OCI-LY1 (cell line): ENCODE results near the gene ZNF334.

Experiments
- H2AFZ ChIP-seq: fragments of 200-600 bp; sonication (generic), shearing (Covaris generic); 2 replicates; pipeline ENCODE4 v1.6.0; 2014; ENCODE audit warnings: antibody characterized with exemption, mild to moderate bottlenecking, low read length
- H3F3A ChIP-seq: fragments of 200-600 bp; sonication (generic), shearing (Covaris generic); 2 replicates; pipeline ENCODE4 v1.6.0; 2014; ENCODE audit warnings: mild to moderate bottlenecking, antibody characterized with exemption, low read length, moderate library complexity; ENCODE audit not compliant: insufficient read depth
- H3K27ac ChIP-seq: fragments of 200-600 bp; sonication (generic); 2 replicates; pipeline ENCODE4 v1.5.1; 2014; ENCODE audit warnings: low read length, mixed run types, mild to moderate bottlenecking, low read depth; ENCODE audit not compliant: poor library complexity, severe bottlenecking
- H3K27me3 ChIP-seq: fragments of 200-600 bp; sonication (generic); 2 replicates; pipeline ENCODE4 v1.6.0; 2014; ENCODE audit warnings: antibody characterized with exemption, mild to moderate bottlenecking, low read length, moderate library complexity; ENCODE audit not compliant: insufficient read depth
- H3K36me3 ChIP-seq: fragments of 200-600 bp; sonication (generic); 2 replicates; pipeline ENCODE4 v1.6.1; 2014; ENCODE audit warnings: mild to moderate bottlenecking, antibody characterized with exemption, low read length, moderate library complexity, mixed read lengths; ENCODE audit not compliant: insufficient read depth
- H3K4me1 ChIP-seq: fragments of 200-600 bp; sonication (generic); 2 replicates; pipeline ENCODE4 v1.5.1; 2014; ENCODE audit warnings: mild to moderate bottlenecking, low read length, moderate library complexity; ENCODE audit not compliant: insufficient read depth, severe bottlenecking
- H3K4me2 ChIP-seq: fragments of 200-600 bp; sonication (generic), shearing (Covaris generic); 2 replicates; pipeline ENCODE4 v1.6.1; 2014; ENCODE audit warnings: low read length
- H3K4me3 ChIP-seq: fragments of 200-600 bp; sonication (generic); 2 replicates; pipeline ENCODE4 v1.5.1; 2014; ENCODE audit warnings: low read length, low read depth, mild to moderate bottlenecking, mixed read lengths; ENCODE audit not compliant: poor library complexity, severe bottlenecking
- H3K79me2 ChIP-seq: fragments of 200-600 bp; shearing (Covaris generic); 2 replicates; pipeline ENCODE4 v1.6.1; 2016; ENCODE audit warnings: mixed run types, low read length, mixed read lengths; ENCODE audit not compliant: insufficient read depth
- H3K9ac ChIP-seq: fragments of 200-600 bp; sonication (generic), shearing (Covaris generic); 2 replicates; pipeline ENCODE4 v1.6.1; 2014; ENCODE audit warnings: mild to moderate bottlenecking, low read length, mixed read lengths
- H3K9me2 ChIP-seq: fragments of 200-600 bp; sonication (generic), shearing (Covaris generic); 2 replicates; pipeline ENCODE4 v1.6.1; 2014; ENCODE audit warnings: low read depth, mild to moderate bottlenecking, low read length, mixed read lengths
- H3K9me3 ChIP-seq: fragments of 200-600 bp; shearing (Covaris generic); 2 replicates; pipeline ENCODE4 v1.6.1; 2014; ENCODE audit warnings: low read length, mixed read lengths
- H4K20me1 ChIP-seq: fragments of 200-600 bp; sonication (generic), shearing (Covaris generic); 2 replicates; pipeline ENCODE4 v1.6.0; 2016; ENCODE audit warnings: mild to moderate bottlenecking, low read length; ENCODE audit not compliant: insufficient read depth
- CTCF ChIP-seq: fragments of 200-600 bp; sonication (generic), shearing (Covaris generic); IDR thresholded peaks from 2 replicates; pipeline ENCODE4 v1.5.1; 2017; ENCODE audit warnings: mild to moderate bottlenecking, antibody characterized with exemption, low read length, moderate library complexity, mixed read lengths
- EZH2 ChIP-seq: fragments of 200-600 bp; sonication (generic), shearing (Covaris generic); IDR thresholded peaks from 2 replicates; pipeline ENCODE4 v1.8.0; 2017; ENCODE audit warnings: borderline replicate concordance, mixed run types, mild to moderate bottlenecking, antibody characterized with exemption, low read length, moderate library complexity, mixed read lengths

ZNF334 gene

GRCh38 chr20:46505506-46505905, 7.9 kb downstream of the ZNF334 start:
- no peak for TF ChIP-seq CTCF
- TF ChIP-seq EZH2 = no peak
- Histone ChIP-seq H4K20me1 (no peaks in the 10 kb centered on the region), H3K9ac (no peak overlapping the region), H2AFZ (no peak overlapping the region), H3K9me3 (peaks cover 26% of the 10 kb centered on the region), H3F3A (no peaks in the 10 kb centered on the region), H3K9me2 (no peaks in the 10 kb centered on the region), H3K27ac (no peak overlapping the region), H3K36me3 (no peaks in the 10 kb centered on the region), H3K79me2 (no peaks in the 10 kb centered on the region), H3K4me2 (no peak overlapping the region), H3K4me3 (no peak overlapping the region), H3K27me3 (no peaks in the 10 kb centered on the region), H3K4me1 (no peaks in the 10 kb centered on the region)

DNA sequence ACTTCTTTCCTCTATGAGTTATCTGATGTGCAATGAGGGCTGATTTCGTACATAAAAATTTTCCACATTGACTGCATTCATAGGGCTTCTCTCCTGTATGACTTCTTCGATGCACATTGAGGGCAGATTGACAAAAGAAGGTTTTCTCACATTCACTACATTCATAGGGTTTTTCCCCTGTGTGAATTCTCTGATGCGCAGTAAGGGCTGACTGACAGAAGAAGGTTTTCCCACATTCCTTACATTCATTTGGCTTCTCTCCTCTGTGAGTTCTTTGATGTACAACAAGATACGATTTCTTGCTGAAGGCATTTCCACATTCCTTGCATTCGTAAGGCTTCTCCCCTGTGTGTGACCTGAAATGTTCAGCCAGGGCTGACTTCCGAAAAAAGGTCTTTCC, 11.4 kb downstream of the ZNF334 start:
- H3K4me3 ChIP-seq = no peak overlapping the region
- no peak overlapping the region for H3K9ac ChIP-seq
- H2AFZ ChIP-seq = no peak overlapping the region
- no peaks in the 10 kb centered on the region for H3K27me3 ChIP-seq
- H3K4me2 ChIP-seq = no peak overlapping the region
- no peaks in the 10 kb centered on the region for H4K20me1 ChIP-seq
- TF ChIP-seq EZH2 = no peak
- TF ChIP-seq CTCF = no peak
- peaks cover 27% of the 10 kb centered on the region for H3K9me3 ChIP-seq
- no peaks in the 10 kb centered on the region for H3F3A ChIP-seq
- H3K9me2 ChIP-seq = no peaks in the 10 kb centered on the region
- H3K27ac ChIP-seq = no peak overlapping the region
- H3K36me3 ChIP-seq = no peaks in the 10 kb centered on the region
- H3K79me2 ChIP-seq = no peaks in the 10 kb centered on the region
- H3K4me1 ChIP-seq = no peaks in the 10 kb centered on the region

GRCh38 chr20:46501337-46501942, 11.9 kb downstream of the ZNF334 start:
- TF ChIP-seq CTCF = no peak
- no peak for TF ChIP-seq EZH2
- Histone ChIP-seq H3K9me2 (no peaks in the 10 kb centered on the region), H4K20me1 (no peaks in the 10 kb centered on the region), H3F3A (no peaks in the 10 kb centered on the region), H3K4me2 (no peak overlapping the region), H3K79me2 (no peaks in the 10 kb centered on the region), H2AFZ (no peak overlapping the region), H3K27ac (no peak overlapping the region), H3K4me1 (no peaks in the 10 kb centered on the region), H3K4me3 (no peak overlapping the region), H3K9ac (no peak overlapping the region), H3K36me3 (no peaks in the 10 kb centered on the region), H3K27me3 (no peaks in the 10 kb centered on the region), H3K9me3 (peaks cover 27% of the 10 kb centered on the region)
